K562 (cell line): ENCODE measurements around the gene ITGA3. TPM values are rescaled to one million over a fixed set of nuclear protein-coding genes. Genes with fewer than 3 reads are reported as not detected.

Source experiments
- ATAC-seq: fragments of 200-7000 bp; cut with Tn5 transposase; 3 replicates; pipeline ENCODE4 v1.9.1; 2020; ENCODE audit warnings: moderate library complexity
- BruUV-seq: library from RNA; stranded (reverse); fragments of 400-500 nt; replicated peaks from 2 replicates; lab custom pipeline; 2021; lab: Mats Ljungman, UMichigan
- CTCF ChIA-PET: fragments of 300-600 bp; formaldehyde crosslinking; extraction: SDS; loops from one replicate; lab custom pipeline; 2021; ENCODE audit warnings: low intra/inter-chr PET ratio; lab: Yijun Ruan, JAX
- POLR2A ChIA-PET: fragments of 300-600, 350-650 bp; sonication (Branson Sonifier 250); formaldehyde crosslinking; extraction: SDS; loops from one replicate; lab custom pipeline; 2021; ENCODE audit warnings: antibody characterized with exemption, inconsistent platforms; lab: Yijun Ruan, JAX
- DNase-seq, 4 experiments: peaks; one replicate each; pipeline versions ENCODE4 v3.0.0 to v3.0.0-alpha.2; 2011 to 2018; ENCODE audit warnings: low spot score in 3 of 4, mixed read lengths in 3 of 4; ENCODE audit errors: extremely low read depth in 1 of 4
- FAIRE-seq: peaks from 2 replicates; lab custom pipeline; 2011; peaks lifted over from hg19 to GRCh38; lab: Jason Lieb, UNC
- H2AFZ ChIP-seq: 2 replicates; pipeline ENCODE4 v1.6.0; 2011; ENCODE audit warnings: low read depth, low read length, control low read depth, inconsistent platforms
- H3K27ac ChIP-seq: fragments of 200-600 bp; 3 replicates; pipeline ENCODE4 v1.8.0; 2011; ENCODE audit warnings: low read depth, mild to moderate bottlenecking, control low read depth, inconsistent platforms, low read length, moderate library complexity, mixed read lengths; ENCODE audit errors: extremely low read depth
- H3K27me3 ChIP-seq, 2 experiments: fragments of 300-600 bp in 1 of 2; 2 replicates in 1 of 2; 3 replicates in 1 of 2; pipeline versions ENCODE4 v1.6.0 to v1.8.0; 2011; ENCODE audit warnings: inconsistent platforms in 2 of 2, low read length in 2 of 2, mild to moderate bottlenecking in 1 of 2, mixed read lengths in 1 of 2, moderate library complexity in 1 of 2; ENCODE audit not compliant: control insufficient read depth in 2 of 2, insufficient read depth in 2 of 2
- H3K36me3 ChIP-seq: fragments of 300-600 bp; 3 replicates; pipeline ENCODE4 v1.8.0; 2011; ENCODE audit warnings: mild to moderate bottlenecking, low read length, inconsistent platforms; ENCODE audit not compliant: control insufficient read depth, insufficient read depth
- H3K4me1 ChIP-seq, 2 experiments: fragments of 200-600 bp in 1 of 2; replicated peaks in 1 of 2; 2 replicates in 1 of 2; 3 replicates in 1 of 2; pipeline versions ENCODE4 v1.5.1 to v1.8.0; 2011; ENCODE audit warnings: inconsistent platforms in 2 of 2, low read length in 2 of 2, mild to moderate bottlenecking in 1 of 2, mixed read lengths in 1 of 2, moderate library complexity in 1 of 2; ENCODE audit not compliant: control insufficient read depth in 2 of 2, insufficient read depth in 2 of 2
- H3K4me2 ChIP-seq: 2 replicates; pipeline ENCODE4 v1.6.1; 2011; ENCODE audit warnings: low read length, control low read depth, inconsistent platforms, mixed read lengths; ENCODE audit not compliant: insufficient read depth
- H3K4me3 ChIP-seq: fragments of 200-600 bp; sonication (generic), shearing (Covaris generic); 2 replicates; pipeline ENCODE4 v1.5.1; 2016; ENCODE audit warnings: control low read depth, inconsistent platforms
- H3K79me2 ChIP-seq: fragments of 200-600 bp; 3 replicates; pipeline ENCODE4 v1.8.0; 2011; ENCODE audit warnings: low read length, inconsistent platforms; ENCODE audit not compliant: control insufficient read depth, insufficient read depth
- H3K9ac ChIP-seq, 2 experiments: 2 replicates each; pipeline versions ENCODE4 v1.6.0 to v1.6.1; 2011; ENCODE audit warnings: low read depth in 2 of 2, low read length in 2 of 2, control low read depth in 1 of 2, inconsistent platforms in 1 of 2, mild to moderate bottlenecking in 1 of 2, mixed read lengths in 1 of 2; ENCODE audit not compliant: insufficient read depth in 1 of 2
- H3K9me1 ChIP-seq: one replicate; pipeline ENCODE4 v1.6.0; 2011; ENCODE audit warnings: inconsistent platforms, mild to moderate bottlenecking, low read length, moderate library complexity; ENCODE audit not compliant: control insufficient read depth, insufficient read depth
- H3K9me3 ChIP-seq: replicated peaks from 2 replicates; pipeline ENCODE4 v1.5.1; 2011; ENCODE audit warnings: low read depth, low read length, inconsistent platforms; ENCODE audit not compliant: control insufficient read depth, insufficient read depth
- H4K20me1 ChIP-seq: replicated peaks from 2 replicates; pipeline ENCODE4 v1.6.1; 2011; ENCODE audit warnings: low read length, inconsistent platforms, mixed read lengths; ENCODE audit not compliant: control insufficient read depth, insufficient read depth
- CBFA2T2 ChIP-seq: fragments of 450-650 bp; conservative IDR thresholded peaks from 2 replicates; pipeline ENCODE4 v1.6.1; 2017; ENCODE audit warnings: mild to moderate bottlenecking
- CBFB ChIP-seq: sonication (generic); formaldehyde crosslinking; IDR thresholded peaks from 2 replicates; pipeline ENCODE4 v1.4.0; 2020; ENCODE audit warnings: mild to moderate bottlenecking, missing genetic modification reagents
- MCM7 ChIP-seq, 2 experiments: fragments of 450-650 bp; IDR thresholded peaks; 2 replicates each; pipeline ENCODE4 v1.6.1; 2016 to 2018
- MEF2A ChIP-seq: IDR thresholded peaks from 2 replicates; pipeline ENCODE4 v1.6.1; 2011; ENCODE audit warnings: low read depth, mild to moderate bottlenecking, low read length, moderate library complexity; ENCODE audit not compliant: control insufficient read depth
- MXI1 ChIP-seq: IDR thresholded peaks from 2 replicates; pipeline ENCODE4 v1.6.1; 2011; ENCODE audit warnings: low read depth, mild to moderate bottlenecking, improper control_type of control experiment, low read length
- NFXL1 ChIP-seq: fragments of 450-650 bp; formaldehyde crosslinking; IDR thresholded peaks from 2 replicates; pipeline ENCODE4 v1.4.0; 2021; ENCODE audit warnings: mild to moderate bottlenecking
- YBX1 ChIP-seq: fragments of 450-650 bp; IDR thresholded peaks from 2 replicates; pipeline ENCODE4 v1.7.1; 2016; ENCODE audit warnings: mild to moderate bottlenecking
- ZNF76 ChIP-seq: fragments of 250-450 bp; sonication (Bioruptor Pico); IDR thresholded peaks from 2 replicates; pipeline ENCODE4 v1.4.0; 2020; ENCODE audit warnings: mild to moderate bottlenecking, moderate library complexity, borderline replicate concordance
- WGBS: fragments of 100-300 bp; shearing (Covaris generic); methylation state at CpG from one replicate; pipeline ENCODE4 v1.1.6; 2016; ENCODE audit warnings: low coverage, mixed read lengths; ENCODE audit not compliant: insufficient coverage; ENCODE audit errors: missing lambda C conversion rate; 5-methylcytosine and 5-hydroxymethylcytosine counted together
- in situ Hi-C: fragments of 300-500 bp; cut with MboI; formaldehyde crosslinking; loops from 4 replicates; pipeline ENCODE4 v1.15.0; 2018; ENCODE audit warnings: inconsistent platforms, mixed read lengths
- intact Hi-C: fragments of 100-400 bp; cut with micrococcal nuclease; formaldehyde crosslinking; loops from 2 replicates; pipeline ENCODE4 v1.14.2; 2022
- polyA plus RNA-seq, 8 experiments: library from polyadenylated mRNA; depleted of rRNA in 4 of 8; stranded (reverse) in 5 of 8; unstranded in 3 of 8; fragments of >200 nt; fragmentation: Nextera tagmentation in 2 of 8; fragmentation: Illumina TruSeq in 1 of 8; extraction: Ambion mirVana in 2 of 8; extraction: Trizol in 1 of 8; gene quantifications; 2 replicates each; pipeline versions ENCODE4 v1.2.1 to v1.2.3, GENCODE V29; 2011 to 2014; ENCODE audit warnings: inconsistent platforms in 1 of 8, missing spikeins in 1 of 8
- total RNA-seq, 7 experiments: library from RNA; depleted of rRNA in 6 of 7; stranded (reverse); fragments of >200 nt in 6 of 7; fragmentation: Illumina TruSeq in 2 of 7; extraction: Trizol in 2 of 7; gene quantifications; 2 replicates each; pipeline versions ENCODE4 v1.2.1 to v1.2.3, GENCODE V29; 2011 to 2021; ENCODE audit warnings: low replicate concordance in 1 of 7
- TF ChIP-seq, protein P1 (sequence below): fragments of 450-650 bp; IDR thresholded peaks from 2 replicates; pipeline ENCODE4 v1.6.1; 2016; ENCODE audit warnings: mild to moderate bottlenecking, moderate library complexity
- TF ChIP-seq, protein P2 (sequence below), 2 experiments: fragments of 450-650 bp; conservative IDR thresholded peaks; 2 replicates each; pipeline ENCODE4 v1.6.1; 2017; ENCODE audit warnings: mild to moderate bottlenecking in 2 of 2, moderate library complexity in 2 of 2

Gene ITGA3
- total and polyA plus RNA-seq, 9 of the 15 experiments (the other 6 are each of a cell fraction or from before 2014, with no cell fraction given): 0.03 to 0.75 (median 0.14) TPM; not detected in 2

DNA sequence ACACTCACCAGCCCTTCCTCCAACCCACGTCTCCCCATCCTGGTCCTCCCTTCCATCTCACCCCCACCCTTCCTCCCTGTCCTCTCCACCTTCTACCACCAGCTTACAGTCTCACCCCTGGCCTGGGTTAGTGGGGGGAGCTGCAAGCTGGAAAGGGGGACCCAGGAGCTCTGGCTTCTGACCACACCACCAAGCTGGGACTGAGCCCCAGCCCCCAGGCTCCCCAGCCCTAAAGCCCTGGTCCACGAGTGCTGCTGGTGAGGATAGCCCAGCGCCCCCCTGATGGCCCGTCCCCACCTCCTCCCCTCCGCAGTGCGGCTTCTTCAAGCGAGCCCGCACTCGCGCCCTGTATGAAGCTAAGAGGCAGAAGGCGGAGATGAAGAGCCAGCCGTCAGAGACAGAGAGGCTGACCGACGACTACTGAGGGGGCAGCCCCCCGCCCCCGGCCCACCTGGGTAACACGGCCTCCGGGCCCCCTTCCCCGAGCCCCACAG lies 32.0 kb downstream of the ITGA3 start:
- Histone ChIP-seq H3K4me3 (no peak overlapping the region), H3K4me1 (peaks cover 0 to 3% of the 10 kb centered on the region in 2 experiments; a peak in 1 of 5 replicates), H3K4me2 (no peak overlapping the region), H3K27me3 (peaks cover 2 to 33% of the 10 kb centered on the region in 2 experiments; a peak in 4 of 5 replicates), H3K9ac (no peak overlapping the region), H3K36me3 (no peaks in the 10 kb centered on the region), H3K27ac (no peak overlapping the region), H3K79me2 (no peaks in the 10 kb centered on the region), H3K9me3 (no peaks in the 10 kb centered on the region), H4K20me1 (peaks cover 4% of the 10 kb centered on the region; the same call in 1 of the 2 replicates), H3K9me1 (peaks cover 3% of the 10 kb centered on the region), H2AFZ (no peak overlapping the region)
- ATAC-seq (no peak), DNase-seq (no peak), FAIRE-seq (no peak)
- 36% methylated on average over 12 of the region's 19 CpGs for WGBS
- in situ Hi-C loops: no loop called here
- BruUV-seq: no TSS peak
- ChIA-PET POLR2A (interaction anchor here (0.6 to 1.0 kb wide), 2 partner anchors 60 to 274 kb away, joined by 3 to 4 read pairs; no protein-coding TSS in a partner anchor), CTCF (interaction anchor here (0.6 to 1.9 kb wide), 3 partner anchors 52 to 227 kb away, joined by 3 to 35 read pairs (median 4); no protein-coding TSS in a partner anchor)
- intact Hi-C loops: loop anchor here (1.0 to 10.0 kb wide), 2 partner anchors 61 to 203 kb away; no protein-coding TSS in a partner anchor
- TF ChIP-seq, protein P1, sequence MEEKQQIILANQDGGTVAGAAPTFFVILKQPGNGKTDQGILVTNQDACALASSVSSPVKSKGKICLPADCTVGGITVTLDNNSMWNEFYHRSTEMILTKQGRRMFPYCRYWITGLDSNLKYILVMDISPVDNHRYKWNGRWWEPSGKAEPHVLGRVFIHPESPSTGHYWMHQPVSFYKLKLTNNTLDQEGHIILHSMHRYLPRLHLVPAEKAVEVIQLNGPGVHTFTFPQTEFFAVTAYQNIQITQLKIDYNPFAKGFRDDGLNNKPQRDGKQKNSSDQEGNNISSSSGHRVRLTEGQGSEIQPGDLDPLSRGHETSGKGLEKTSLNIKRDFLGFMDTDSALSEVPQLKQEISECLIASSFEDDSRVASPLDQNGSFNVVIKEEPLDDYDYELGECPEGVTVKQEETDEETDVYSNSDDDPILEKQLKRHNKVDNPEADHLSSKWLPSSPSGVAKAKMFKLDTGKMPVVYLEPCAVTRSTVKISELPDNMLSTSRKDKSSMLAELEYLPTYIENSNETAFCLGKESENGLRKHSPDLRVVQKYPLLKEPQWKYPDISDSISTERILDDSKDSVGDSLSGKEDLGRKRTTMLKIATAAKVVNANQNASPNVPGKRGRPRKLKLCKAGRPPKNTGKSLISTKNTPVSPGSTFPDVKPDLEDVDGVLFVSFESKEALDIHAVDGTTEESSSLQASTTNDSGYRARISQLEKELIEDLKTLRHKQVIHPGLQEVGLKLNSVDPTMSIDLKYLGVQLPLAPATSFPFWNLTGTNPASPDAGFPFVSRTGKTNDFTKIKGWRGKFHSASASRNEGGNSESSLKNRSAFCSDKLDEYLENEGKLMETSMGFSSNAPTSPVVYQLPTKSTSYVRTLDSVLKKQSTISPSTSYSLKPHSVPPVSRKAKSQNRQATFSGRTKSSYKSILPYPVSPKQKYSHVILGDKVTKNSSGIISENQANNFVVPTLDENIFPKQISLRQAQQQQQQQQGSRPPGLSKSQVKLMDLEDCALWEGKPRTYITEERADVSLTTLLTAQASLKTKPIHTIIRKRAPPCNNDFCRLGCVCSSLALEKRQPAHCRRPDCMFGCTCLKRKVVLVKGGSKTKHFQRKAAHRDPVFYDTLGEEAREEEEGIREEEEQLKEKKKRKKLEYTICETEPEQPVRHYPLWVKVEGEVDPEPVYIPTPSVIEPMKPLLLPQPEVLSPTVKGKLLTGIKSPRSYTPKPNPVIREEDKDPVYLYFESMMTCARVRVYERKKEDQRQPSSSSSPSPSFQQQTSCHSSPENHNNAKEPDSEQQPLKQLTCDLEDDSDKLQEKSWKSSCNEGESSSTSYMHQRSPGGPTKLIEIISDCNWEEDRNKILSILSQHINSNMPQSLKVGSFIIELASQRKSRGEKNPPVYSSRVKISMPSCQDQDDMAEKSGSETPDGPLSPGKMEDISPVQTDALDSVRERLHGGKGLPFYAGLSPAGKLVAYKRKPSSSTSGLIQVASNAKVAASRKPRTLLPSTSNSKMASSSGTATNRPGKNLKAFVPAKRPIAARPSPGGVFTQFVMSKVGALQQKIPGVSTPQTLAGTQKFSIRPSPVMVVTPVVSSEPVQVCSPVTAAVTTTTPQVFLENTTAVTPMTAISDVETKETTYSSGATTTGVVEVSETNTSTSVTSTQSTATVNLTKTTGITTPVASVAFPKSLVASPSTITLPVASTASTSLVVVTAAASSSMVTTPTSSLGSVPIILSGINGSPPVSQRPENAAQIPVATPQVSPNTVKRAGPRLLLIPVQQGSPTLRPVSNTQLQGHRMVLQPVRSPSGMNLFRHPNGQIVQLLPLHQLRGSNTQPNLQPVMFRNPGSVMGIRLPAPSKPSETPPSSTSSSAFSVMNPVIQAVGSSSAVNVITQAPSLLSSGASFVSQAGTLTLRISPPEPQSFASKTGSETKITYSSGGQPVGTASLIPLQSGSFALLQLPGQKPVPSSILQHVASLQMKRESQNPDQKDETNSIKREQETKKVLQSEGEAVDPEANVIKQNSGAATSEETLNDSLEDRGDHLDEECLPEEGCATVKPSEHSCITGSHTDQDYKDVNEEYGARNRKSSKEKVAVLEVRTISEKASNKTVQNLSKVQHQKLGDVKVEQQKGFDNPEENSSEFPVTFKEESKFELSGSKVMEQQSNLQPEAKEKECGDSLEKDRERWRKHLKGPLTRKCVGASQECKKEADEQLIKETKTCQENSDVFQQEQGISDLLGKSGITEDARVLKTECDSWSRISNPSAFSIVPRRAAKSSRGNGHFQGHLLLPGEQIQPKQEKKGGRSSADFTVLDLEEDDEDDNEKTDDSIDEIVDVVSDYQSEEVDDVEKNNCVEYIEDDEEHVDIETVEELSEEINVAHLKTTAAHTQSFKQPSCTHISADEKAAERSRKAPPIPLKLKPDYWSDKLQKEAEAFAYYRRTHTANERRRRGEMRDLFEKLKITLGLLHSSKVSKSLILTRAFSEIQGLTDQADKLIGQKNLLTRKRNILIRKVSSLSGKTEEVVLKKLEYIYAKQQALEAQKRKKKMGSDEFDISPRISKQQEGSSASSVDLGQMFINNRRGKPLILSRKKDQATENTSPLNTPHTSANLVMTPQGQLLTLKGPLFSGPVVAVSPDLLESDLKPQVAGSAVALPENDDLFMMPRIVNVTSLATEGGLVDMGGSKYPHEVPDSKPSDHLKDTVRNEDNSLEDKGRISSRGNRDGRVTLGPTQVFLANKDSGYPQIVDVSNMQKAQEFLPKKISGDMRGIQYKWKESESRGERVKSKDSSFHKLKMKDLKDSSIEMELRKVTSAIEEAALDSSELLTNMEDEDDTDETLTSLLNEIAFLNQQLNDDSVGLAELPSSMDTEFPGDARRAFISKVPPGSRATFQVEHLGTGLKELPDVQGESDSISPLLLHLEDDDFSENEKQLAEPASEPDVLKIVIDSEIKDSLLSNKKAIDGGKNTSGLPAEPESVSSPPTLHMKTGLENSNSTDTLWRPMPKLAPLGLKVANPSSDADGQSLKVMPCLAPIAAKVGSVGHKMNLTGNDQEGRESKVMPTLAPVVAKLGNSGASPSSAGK: no peak
- TF ChIP-seq, protein P2, sequence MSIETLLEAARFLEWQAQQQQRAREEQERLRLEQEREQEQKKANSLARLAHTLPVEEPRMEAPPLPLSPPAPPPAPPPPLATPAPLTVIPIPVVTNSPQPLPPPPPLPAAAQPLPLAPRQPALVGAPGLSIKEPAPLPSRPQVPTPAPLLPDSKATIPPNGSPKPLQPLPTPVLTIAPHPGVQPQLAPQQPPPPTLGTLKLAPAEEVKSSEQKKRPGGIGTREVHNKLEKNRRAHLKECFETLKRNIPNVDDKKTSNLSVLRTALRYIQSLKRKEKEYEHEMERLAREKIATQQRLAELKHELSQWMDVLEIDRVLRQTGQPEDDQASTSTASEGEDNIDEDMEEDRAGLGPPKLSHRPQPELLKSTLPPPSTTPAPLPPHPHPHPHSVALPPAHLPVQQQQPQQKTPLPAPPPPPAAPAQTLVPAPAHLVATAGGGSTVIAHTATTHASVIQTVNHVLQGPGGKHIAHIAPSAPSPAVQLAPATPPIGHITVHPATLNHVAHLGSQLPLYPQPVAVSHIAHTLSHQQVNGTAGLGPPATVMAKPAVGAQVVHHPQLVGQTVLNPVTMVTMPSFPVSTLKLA (conservative IDR thresholded peaks at IDR 0.05): no peak
- no peak for TF ChIP-seq YBX1
- no peak for TF ChIP-seq MEF2A
- TF ChIP-seq ZNF76 (CRISPR knock-in tag): no peak
- no peak for TF ChIP-seq CBFB
- TF ChIP-seq CBFA2T2: no peak
- TF ChIP-seq MXI1: no peak
- no peak for TF ChIP-seq NFXL1
- TF ChIP-seq MCM7 (IDR thresholded peaks at IDR 0.05): no peak
